Measurements from ENCODE around the gene KAT7. TPM values are rescaled to one million over a fixed set of nuclear protein-coding genes. Genes with fewer than 3 reads are reported as not detected.

KAT7 gene
- total and polyA plus RNA-seq, 4 donors = 8.7 to 87.5 (median 35.7) TPM

- no peaks in the 10 kb centered on the region for H3K36me3 ChIP-seq (ENCODE audit: control insufficient read depth in 4 of 4, insufficient read depth in 4 of 4, low read length in 4 of 4)
- no peak for TF ChIP-seq CTCF (IDR thresholded peaks at IDR 0.05; ENCODE audit: control extremely low read depth, extremely low read depth)
- H3K27ac ChIP-seq (ENCODE audit: low read depth in 1 of 2, low read length in 1 of 2) = peak overlapping the region; percentile 33 to 54
- ATAC-seq (ENCODE audit: insufficient read depth, low FRiP score) (no peak), DNase-seq (no peak)
- no peak overlapping the region for H3K4me3 ChIP-seq
- no peak overlapping the region for H3K9ac ChIP-seq (ENCODE audit: insufficient read depth in 1 of 2, low read length in 2 of 2)
- peaks cover 3 to 19% (median 12%) of the 10 kb centered on the region in 5 donors for H3K4me1 ChIP-seq (ENCODE audit: control insufficient read depth in 5 of 5, insufficient read depth in 5 of 5, low read length in 5 of 5)
- no peaks in the 10 kb centered on the region for H3K9me3 ChIP-seq (ENCODE audit: control insufficient read depth in 4 of 4, insufficient read depth in 3 of 4, low read length in 3 of 4)
- 58 to 64% methylated on average over 5 of the region's 5 CpGs for WGBS, 2 donors
- H3K27me3 ChIP-seq (ENCODE audit: control insufficient read depth in 3 of 3, insufficient read depth in 3 of 3, low read length in 2 of 3) = no peaks in the 10 kb centered on the region
Measured at GRCh38 chr17:49746791-49747490, 41.5 kb upstream of the KAT7 start.

DNA sequence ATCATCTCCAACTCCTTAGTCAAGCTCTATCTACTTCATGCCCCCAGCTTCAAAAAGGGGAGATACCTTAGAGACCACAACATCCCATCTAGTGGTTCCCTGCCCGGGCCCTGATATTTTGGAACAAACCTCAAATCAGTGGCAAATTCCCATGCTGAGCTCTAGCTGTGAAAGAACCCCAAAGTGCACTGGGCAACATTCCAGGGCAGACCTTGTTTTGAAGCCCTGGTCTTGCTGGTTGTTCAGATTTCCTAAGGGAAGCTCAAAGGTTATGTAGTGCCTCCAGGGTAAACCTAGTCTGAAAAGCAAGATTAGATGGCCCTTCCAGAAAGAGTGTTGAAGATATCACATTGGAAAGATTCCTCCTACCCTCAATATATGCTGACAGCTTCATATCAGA is 40.8 kb upstream of the KAT7 start:
- no peak overlapping the region for H3K9ac ChIP-seq (ENCODE audit: insufficient read depth in 1 of 2, low read length in 2 of 2)
- no peak for TF ChIP-seq CTCF (IDR thresholded peaks at IDR 0.05; ENCODE audit: control extremely low read depth, extremely low read depth)
- H3K4me1 ChIP-seq (ENCODE audit: control insufficient read depth in 5 of 5, insufficient read depth in 5 of 5, low read length in 5 of 5) = peaks cover 3 to 18% (median 10%) of the 10 kb centered on the region in 5 donors
- H3K36me3 ChIP-seq (ENCODE audit: control insufficient read depth in 4 of 4, insufficient read depth in 4 of 4, low read length in 4 of 4) = no peaks in the 10 kb centered on the region
- no peaks in the 10 kb centered on the region for H3K9me3 ChIP-seq (ENCODE audit: control insufficient read depth in 4 of 4, insufficient read depth in 3 of 4, low read length in 3 of 4)
- DNase-seq (no peak), ATAC-seq (ENCODE audit: insufficient read depth, low FRiP score) (no peak)
- H3K4me3 ChIP-seq = no peak overlapping the region
- no peak overlapping the region for H3K27ac ChIP-seq (ENCODE audit: low read depth in 1 of 2, low read length in 1 of 2)
- H3K27me3 ChIP-seq (ENCODE audit: control insufficient read depth in 3 of 3, insufficient read depth in 3 of 3, low read length in 2 of 3) = no peaks in the 10 kb centered on the region
- 39 to 62% methylated on average over 1 of the region's 1 CpG for WGBS, 2 donors

DNA sequence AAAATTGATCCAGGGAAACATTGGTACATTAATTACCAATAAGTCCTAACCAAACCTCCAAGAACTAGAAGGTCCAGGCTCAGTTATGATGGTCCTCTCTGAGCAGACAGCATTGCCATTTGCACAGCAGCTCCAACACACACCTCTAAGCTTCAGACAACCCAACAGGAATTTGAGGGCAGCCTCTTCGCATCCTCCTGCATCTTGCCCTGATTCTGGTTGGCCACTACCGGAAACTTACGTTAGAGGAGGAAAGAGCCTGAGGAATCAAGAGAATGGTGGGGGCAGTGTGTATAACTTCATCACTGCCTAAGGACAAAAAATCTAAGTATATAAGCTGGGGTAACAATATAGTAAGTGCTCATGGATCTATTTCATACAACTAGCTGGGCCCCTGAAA is 40.3 kb upstream of the KAT7 start:
- Histone ChIP-seq H3K4me3 (no peak overlapping the region), H3K9me3 (ENCODE audit: control insufficient read depth in 4 of 4, insufficient read depth in 3 of 4, low read length in 3 of 4) (no peaks in the 10 kb centered on the region), H3K4me1 (ENCODE audit: control insufficient read depth in 5 of 5, insufficient read depth in 5 of 5, low read length in 5 of 5) (peaks cover under 1 to 17% (median 8%) of the 10 kb centered on the region in 5 donors), H3K9ac (ENCODE audit: insufficient read depth in 1 of 2, low read length in 2 of 2) (no peak overlapping the region), H3K36me3 (ENCODE audit: control insufficient read depth in 4 of 4, insufficient read depth in 4 of 4, low read length in 4 of 4) (no peaks in the 10 kb centered on the region), H3K27me3 (ENCODE audit: control insufficient read depth in 3 of 3, insufficient read depth in 3 of 3, low read length in 2 of 3) (no peaks in the 10 kb centered on the region), H3K27ac (ENCODE audit: low read depth in 1 of 2, low read length in 1 of 2) (no peak overlapping the region)
- ATAC-seq (ENCODE audit: insufficient read depth, low FRiP score) = no peak
- TF ChIP-seq CTCF (IDR thresholded peaks at IDR 0.05; ENCODE audit: control extremely low read depth, extremely low read depth) = no peak
- 31 to 74% methylated on average over 3 of the region's 3 CpGs for whole genome bisulfite sequencing, 2 donors
- no peak for DNase-seq

DNA sequence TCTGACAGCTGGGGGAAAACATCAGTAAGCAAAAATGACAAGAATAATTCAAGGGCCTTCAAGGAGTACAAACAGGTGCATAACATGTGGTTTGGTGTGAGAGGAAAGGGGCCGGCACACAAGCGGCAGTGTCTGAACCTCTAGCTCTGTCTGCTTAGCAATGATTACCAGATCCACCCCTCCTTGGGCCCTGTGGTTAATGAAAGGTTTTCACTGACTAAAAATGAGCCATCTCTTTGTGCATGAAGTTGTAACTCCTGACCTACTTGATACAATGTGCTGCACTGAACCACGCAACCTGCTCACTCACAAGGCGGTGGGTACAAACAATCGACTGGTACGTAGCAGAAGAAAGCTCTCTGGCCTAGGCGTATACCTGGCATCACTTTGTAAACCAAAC is 39.7 kb upstream of the KAT7 start:
- 57 to 78% methylated on average over 7 of the region's 7 CpGs for WGBS, 2 donors
- Histone ChIP-seq H3K27me3 (ENCODE audit: control insufficient read depth in 3 of 3, insufficient read depth in 3 of 3, low read length in 2 of 3) (no peaks in the 10 kb centered on the region), H3K4me3 (no peak overlapping the region), H3K36me3 (ENCODE audit: control insufficient read depth in 4 of 4, insufficient read depth in 4 of 4, low read length in 4 of 4) (no peaks in the 10 kb centered on the region), H3K9ac (ENCODE audit: insufficient read depth in 1 of 2, low read length in 2 of 2) (no peak overlapping the region), H3K9me3 (ENCODE audit: control insufficient read depth in 4 of 4, insufficient read depth in 3 of 4, low read length in 3 of 4) (no peaks in the 10 kb centered on the region), H3K4me1 (ENCODE audit: control insufficient read depth in 5 of 5, insufficient read depth in 5 of 5, low read length in 5 of 5) (peaks cover 0 to 17% (median 8%) of the 10 kb centered on the region in 5 donors), H3K27ac (ENCODE audit: low read depth in 1 of 2, low read length in 1 of 2) (no peak overlapping the region)
- no peak for DNase-seq
- TF ChIP-seq CTCF (IDR thresholded peaks at IDR 0.05; ENCODE audit: control extremely low read depth, extremely low read depth) = no peak
- ATAC-seq (ENCODE audit: insufficient read depth, low FRiP score) = no peak
